HCEC 1CT (cell line): Measurements from ENCODE around the gene TSEN34.
A peak's percentile ranks its signal among the peaks of the same experiment; 100 is the strongest.
"Not testable (repeated sequence)": the region's sequence is repeated elsewhere in the genome, so short reads cannot be mapped to it uniquely, and the experiment has no call there.

Experiments used
- DNase-seq: peaks from one replicate; pipeline ENCODE4 v3.0.0-alpha.2; 2017

TSEN34 gene

GRCh38 chr19:54189145-54189734, 1.9 kb upstream of the TSEN34 start, which contains the start of gene MBOAT7:
TSS of gene MBOAT7 (minus strand) at chr19:54189580. CDS start at chr19:54188508, 1,072 bp downstream.
- DNase-seq = no peak

GRCh38 chr19:54189735-54190502, 1.2 kb upstream of the TSEN34 start:
- peak; percentile 99 for DNase-seq

- peak; percentile 99 for DNase-seq
These were observed 551 bp upstream of the TSEN34 start for GRCh38 chr19:54190503-54191010.

- DNase-seq = peak; percentile 9
These were observed 824 bp downstream of the TSEN34 start for GRCh38 chr19:54191811-54192453.

GRCh38 chr19:54193011-54193410, 1.9 kb downstream of the TSEN34 start:
- no peak for DNase-seq

GRCh38 chr19:54194463-54194862, 3.4 kb downstream of the TSEN34 start:
- DNase-seq = not testable (repeated sequence)

- DNase-seq = no peak
These were observed 5.4 kb downstream of the TSEN34 start for GRCh38 chr19:54196536-54196935.

- DNase-seq = no peak
These were observed 6.0 kb downstream of the TSEN34 start for GRCh38 chr19:54197121-54197520.

- no peak for DNase-seq
These were observed 8.3 kb downstream of the TSEN34 start for GRCh38 chr19:54199401-54199800.

GRCh38 chr19:54201172-54201701, 10.1 kb downstream of the TSEN34 start:
- DNase-seq = no peak

GRCh38 chr19:54201980-54202379, 10.9 kb downstream of the TSEN34 start:
- no peak for DNase-seq

- no peak for DNase-seq
These were observed 12.1 kb downstream of the TSEN34 start for GRCh38 chr19:54203151-54203611.

GRCh38 chr19:54204767-54205468, 13.8 kb downstream of the TSEN34 start:
- no peak for DNase-seq

- DNase-seq = no peak
These were observed 15.1 kb downstream of the TSEN34 start for GRCh38 chr19:54206030-54206830.

- no peak for DNase-seq
These were observed 15.7 kb downstream of the TSEN34 start for GRCh38 chr19:54206831-54207177.

GRCh38 chr19:54207193-54207592, 16.1 kb downstream of the TSEN34 start:
- DNase-seq = not testable (repeated sequence)

GRCh38 chr19:54207676-54207982, 16.5 kb downstream of the TSEN34 start:
- no peak for DNase-seq

- DNase-seq = peak; percentile 37
These were observed 17.1 kb downstream of the TSEN34 start for GRCh38 chr19:54207983-54208783.

GRCh38 chr19:54208784-54209057, 17.6 kb downstream of the TSEN34 start:
- peak; percentile 19 for DNase-seq

GRCh38 chr19:54209058-54209810, 18.1 kb downstream of the TSEN34 start:
- DNase-seq = peak; percentile 10
